Measurements from ENCODE around the gene LIPC.

The LIPC gene

DNA sequence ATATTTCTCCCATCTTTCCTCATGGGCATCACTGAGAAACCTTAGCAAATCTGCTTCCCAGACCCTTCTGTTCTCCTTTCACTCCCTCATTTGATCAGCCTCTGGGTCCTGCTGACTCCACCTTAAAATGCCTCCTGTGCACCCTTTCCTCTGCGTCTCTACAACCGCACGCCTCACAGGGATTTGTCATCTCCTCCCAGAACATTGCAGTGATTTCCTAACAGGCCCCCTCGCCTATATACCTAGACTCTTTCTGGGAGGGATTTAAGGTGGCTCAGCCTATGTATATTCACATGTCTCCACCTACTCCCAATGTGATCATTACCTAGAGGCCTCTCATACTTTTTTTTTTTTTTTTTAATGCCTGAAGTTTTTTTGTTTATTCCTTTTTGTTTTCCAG lies 69.2 kb downstream of the LIPC start:
- no peaks in the 10 kb centered on the region for H3K79me2 ChIP-seq (ENCODE audit: low read length)
- TF ChIP-seq, protein P1, sequence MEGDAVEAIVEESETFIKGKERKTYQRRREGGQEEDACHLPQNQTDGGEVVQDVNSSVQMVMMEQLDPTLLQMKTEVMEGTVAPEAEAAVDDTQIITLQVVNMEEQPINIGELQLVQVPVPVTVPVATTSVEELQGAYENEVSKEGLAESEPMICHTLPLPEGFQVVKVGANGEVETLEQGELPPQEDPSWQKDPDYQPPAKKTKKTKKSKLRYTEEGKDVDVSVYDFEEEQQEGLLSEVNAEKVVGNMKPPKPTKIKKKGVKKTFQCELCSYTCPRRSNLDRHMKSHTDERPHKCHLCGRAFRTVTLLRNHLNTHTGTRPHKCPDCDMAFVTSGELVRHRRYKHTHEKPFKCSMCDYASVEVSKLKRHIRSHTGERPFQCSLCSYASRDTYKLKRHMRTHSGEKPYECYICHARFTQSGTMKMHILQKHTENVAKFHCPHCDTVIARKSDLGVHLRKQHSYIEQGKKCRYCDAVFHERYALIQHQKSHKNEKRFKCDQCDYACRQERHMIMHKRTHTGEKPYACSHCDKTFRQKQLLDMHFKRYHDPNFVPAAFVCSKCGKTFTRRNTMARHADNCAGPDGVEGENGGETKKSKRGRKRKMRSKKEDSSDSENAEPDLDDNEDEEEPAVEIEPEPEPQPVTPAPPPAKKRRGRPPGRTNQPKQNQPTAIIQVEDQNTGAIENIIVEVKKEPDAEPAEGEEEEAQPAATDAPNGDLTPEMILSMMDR (IDR thresholded peaks at IDR 0.05; ENCODE audit: low read length): no peak
- no peaks in the 10 kb centered on the region for H3K9me3 ChIP-seq (replicated peaks; ENCODE audit: insufficient read depth, low read length)
- H3K36me3 ChIP-seq (replicated peaks; ENCODE audit: insufficient read depth, low read length): no peaks in the 10 kb centered on the region
- no peak overlapping the region for H3K4me2 ChIP-seq (ENCODE audit: low read depth, low read length)
- H2AFZ ChIP-seq (ENCODE audit: low read length): no peak overlapping the region
- no peak overlapping the region for H3K9ac ChIP-seq (ENCODE audit: low read length)
- H3K27me3 ChIP-seq (replicated peaks; ENCODE audit: insufficient read depth, low read length): no peaks in the 10 kb centered on the region
- H3K9me2 ChIP-seq (replicated peaks; ENCODE audit: insufficient read depth, low read length): no peaks in the 10 kb centered on the region
- peaks cover 11% of the 10 kb centered on the region; the same call in 1 of the 2 replicates for H3F3A ChIP-seq (ENCODE audit: insufficient read depth, low read length)
- H3K4me1 ChIP-seq (ENCODE audit: low read length): peaks cover 30% of the 10 kb centered on the region
- H3K27ac ChIP-seq (ENCODE audit: low read length): no peak overlapping the region
- no peaks in the 10 kb centered on the region for H4K20me1 ChIP-seq (ENCODE audit: insufficient read depth, low read length)
- no peak overlapping the region for H3K4me3 ChIP-seq (ENCODE audit: low read length)
- DNase-seq: no peak

DNA sequence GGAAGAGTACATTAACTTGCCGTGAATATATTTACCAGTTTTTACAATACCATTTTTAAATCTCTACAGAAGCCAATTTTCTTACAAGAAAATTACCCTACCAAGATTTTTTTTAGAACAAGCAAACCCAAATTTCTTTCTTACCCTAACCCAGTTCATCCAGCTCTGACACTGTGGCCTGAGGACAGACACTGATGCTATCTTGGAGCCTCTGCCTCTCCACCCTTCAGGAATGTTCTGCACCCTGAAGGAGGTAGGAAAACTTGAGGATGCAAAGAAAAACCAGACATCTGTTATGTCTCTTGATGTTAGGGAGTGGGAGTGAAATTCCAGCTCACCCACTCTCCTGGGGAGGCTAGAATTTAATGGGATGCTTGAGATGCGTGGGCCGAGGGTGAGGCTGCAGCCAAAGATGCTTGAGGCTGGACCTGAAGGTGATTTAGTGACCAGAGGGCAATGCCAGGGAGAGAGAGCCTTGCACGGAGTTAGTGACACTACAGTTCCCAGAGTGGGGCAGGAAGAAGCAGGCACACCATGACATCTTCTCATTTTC lies 69.9 kb downstream of the LIPC start:
- H3K4me2 ChIP-seq (ENCODE audit: low read depth, low read length): no peak overlapping the region
- no peak overlapping the region for H2AFZ ChIP-seq (ENCODE audit: low read length)
- no peaks in the 10 kb centered on the region for H3K27me3 ChIP-seq (replicated peaks; ENCODE audit: insufficient read depth, low read length)
- H3K27ac ChIP-seq (ENCODE audit: low read length): no peak overlapping the region
- H3F3A ChIP-seq (ENCODE audit: insufficient read depth, low read length): peaks cover 11% of the 10 kb centered on the region; the same call in 1 of the 2 replicates
- no peaks in the 10 kb centered on the region for H3K79me2 ChIP-seq (ENCODE audit: low read length)
- TF ChIP-seq EZH2phosphoT487 (IDR thresholded peaks at IDR 0.05; ENCODE audit: low read length): no peak
- TF ChIP-seq, protein P1 (IDR thresholded peaks at IDR 0.05; ENCODE audit: low read length): no peak
- no peak for TF ChIP-seq EZH2 (optimal IDR thresholded peaks at IDR 0.05; ENCODE audit: low read depth, low read length)
- H3K36me3 ChIP-seq (replicated peaks; ENCODE audit: insufficient read depth, low read length): no peaks in the 10 kb centered on the region
- no peaks in the 10 kb centered on the region for H3K9me2 ChIP-seq (replicated peaks; ENCODE audit: insufficient read depth, low read length)
- H4K20me1 ChIP-seq (ENCODE audit: insufficient read depth, low read length): no peaks in the 10 kb centered on the region
- H3K4me3 ChIP-seq (ENCODE audit: low read length): no peak overlapping the region
- no peak for DNase-seq
- H3K9me3 ChIP-seq (replicated peaks; ENCODE audit: insufficient read depth, low read length): no peaks in the 10 kb centered on the region
- no peak overlapping the region for H3K9ac ChIP-seq (ENCODE audit: low read length)
- H3K4me1 ChIP-seq (ENCODE audit: low read length): peaks cover 37% of the 10 kb centered on the region

DNA sequence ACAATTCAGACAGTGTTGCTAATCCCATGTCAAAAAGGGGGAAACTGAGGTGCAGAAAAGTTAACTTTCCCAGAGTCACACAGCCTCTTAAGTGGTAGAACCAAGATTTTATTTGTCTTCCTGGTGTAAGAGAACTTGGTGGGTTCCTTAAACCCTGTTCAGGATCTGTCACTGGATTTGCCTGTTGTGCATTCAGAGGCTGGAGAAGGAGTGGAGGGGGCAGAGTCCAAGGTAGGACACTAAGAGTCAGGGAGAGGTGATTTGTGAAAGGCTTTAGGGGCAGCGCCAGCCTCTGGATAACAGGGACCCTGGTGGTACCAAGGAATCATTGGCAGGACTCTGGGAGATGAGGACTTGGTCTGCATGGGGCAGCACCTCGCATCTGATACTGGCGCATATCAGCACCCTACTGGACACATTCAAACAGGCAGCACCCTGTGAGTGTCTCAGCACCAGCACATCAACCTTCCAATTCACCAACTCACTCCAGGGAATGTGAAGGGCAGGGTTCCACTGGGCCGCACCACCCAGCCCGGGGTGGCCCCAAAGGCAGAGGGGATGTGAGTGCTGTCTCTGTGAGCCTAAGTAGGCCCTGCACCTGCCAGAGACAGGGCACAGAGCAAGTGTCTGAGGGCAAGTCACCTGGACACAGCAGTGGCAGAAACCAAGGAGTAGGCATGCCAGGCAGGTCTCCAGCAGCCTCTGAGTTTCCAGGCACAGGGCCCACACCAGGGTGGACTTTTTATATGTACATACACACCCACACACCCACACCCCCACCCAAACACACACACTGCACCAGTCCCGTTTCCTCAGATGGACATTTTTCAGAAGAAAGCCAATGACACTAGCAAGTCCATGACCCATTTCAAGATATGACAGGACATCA lies 71.6 kb downstream of the LIPC start:
- Histone ChIP-seq H3K36me3 (replicated peaks; ENCODE audit: insufficient read depth, low read length) (no peaks in the 10 kb centered on the region), H3K27ac (ENCODE audit: low read length) (peak overlapping the region; percentile 66; the same call in 1 of the 2 replicates), H2AFZ (ENCODE audit: low read length) (no peak overlapping the region), H3K9me2 (replicated peaks; ENCODE audit: insufficient read depth, low read length) (no peaks in the 10 kb centered on the region), H3K9me3 (replicated peaks; ENCODE audit: insufficient read depth, low read length) (no peaks in the 10 kb centered on the region), H3K4me1 (ENCODE audit: low read length) (peaks cover 37% of the 10 kb centered on the region), H4K20me1 (ENCODE audit: insufficient read depth, low read length) (no peaks in the 10 kb centered on the region), H3K27me3 (replicated peaks; ENCODE audit: insufficient read depth, low read length) (no peaks in the 10 kb centered on the region), H3K79me2 (ENCODE audit: low read length) (no peaks in the 10 kb centered on the region), H3F3A (ENCODE audit: insufficient read depth, low read length) (peaks cover 11% of the 10 kb centered on the region; the same call in 1 of the 2 replicates), H3K9ac (ENCODE audit: low read length) (no peak overlapping the region), H3K4me2 (ENCODE audit: low read depth, low read length) (no peak overlapping the region), H3K4me3 (ENCODE audit: low read length) (no peak overlapping the region)
- no peak for DNase-seq
- TF ChIP-seq EZH2 (optimal IDR thresholded peaks at IDR 0.05; ENCODE audit: low read depth, low read length) (no peak), EZH2phosphoT487 (IDR thresholded peaks at IDR 0.05; ENCODE audit: low read length) (no peak)
- TF ChIP-seq, protein P1 (IDR thresholded peaks at IDR 0.05; ENCODE audit: low read length): no peak
